Measurements from ENCODE around the gene XPR1.

DNA sequence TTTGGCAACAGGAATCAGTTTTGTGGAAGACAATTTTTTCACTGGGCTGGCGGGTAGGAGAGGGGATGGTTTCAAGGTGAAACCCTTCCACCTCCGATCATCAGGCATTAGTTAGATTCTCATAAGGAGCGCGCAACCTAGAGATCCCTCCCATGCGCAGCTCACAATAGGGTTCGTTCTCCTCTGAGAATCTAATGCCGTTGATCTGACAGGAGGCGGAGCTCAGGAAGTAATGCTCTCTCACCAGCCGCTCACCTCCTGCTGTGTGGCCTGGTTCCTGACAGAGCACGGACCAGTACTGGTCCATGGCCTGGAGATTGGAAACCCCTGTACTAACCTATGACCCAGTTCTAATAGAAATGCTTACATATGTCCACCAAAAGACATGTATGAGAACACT, 184.3 kb downstream of the XPR1 start:
- TF ChIP-seq, protein P1, sequence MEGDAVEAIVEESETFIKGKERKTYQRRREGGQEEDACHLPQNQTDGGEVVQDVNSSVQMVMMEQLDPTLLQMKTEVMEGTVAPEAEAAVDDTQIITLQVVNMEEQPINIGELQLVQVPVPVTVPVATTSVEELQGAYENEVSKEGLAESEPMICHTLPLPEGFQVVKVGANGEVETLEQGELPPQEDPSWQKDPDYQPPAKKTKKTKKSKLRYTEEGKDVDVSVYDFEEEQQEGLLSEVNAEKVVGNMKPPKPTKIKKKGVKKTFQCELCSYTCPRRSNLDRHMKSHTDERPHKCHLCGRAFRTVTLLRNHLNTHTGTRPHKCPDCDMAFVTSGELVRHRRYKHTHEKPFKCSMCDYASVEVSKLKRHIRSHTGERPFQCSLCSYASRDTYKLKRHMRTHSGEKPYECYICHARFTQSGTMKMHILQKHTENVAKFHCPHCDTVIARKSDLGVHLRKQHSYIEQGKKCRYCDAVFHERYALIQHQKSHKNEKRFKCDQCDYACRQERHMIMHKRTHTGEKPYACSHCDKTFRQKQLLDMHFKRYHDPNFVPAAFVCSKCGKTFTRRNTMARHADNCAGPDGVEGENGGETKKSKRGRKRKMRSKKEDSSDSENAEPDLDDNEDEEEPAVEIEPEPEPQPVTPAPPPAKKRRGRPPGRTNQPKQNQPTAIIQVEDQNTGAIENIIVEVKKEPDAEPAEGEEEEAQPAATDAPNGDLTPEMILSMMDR (IDR thresholded peaks at IDR 0.05; ENCODE audit: low read depth, low read length, poor library complexity, severe bottlenecking), result no peak
- no peak for TF ChIP-seq EZH2phosphoT487 (IDR thresholded peaks at IDR 0.05; ENCODE audit: borderline replicate concordance, low read length)

All from DOHH2 (cell line).